A549 (cell line): ENCODE data around the gene MMP27. TPM values are rescaled to one million over a fixed set of nuclear protein-coding genes. Genes with fewer than 3 reads are reported as not detected.

Source experiments
- ATAC-seq, 2 experiments: fragments of 200-7000 bp in 1 of 2; fragments of >200 bp in 1 of 2; cut with Nextera tagmentation in 1 of 2; cut with Tn5 transposase in 1 of 2; 3 replicates each; pipeline versions ENCODE4 v1.8.0 to v1.9.1; 2018 to 2020; ENCODE audit warnings: mild to moderate bottlenecking in 1 of 2, moderate library complexity in 1 of 2
- CTCF ChIA-PET: fragments of 300-600 bp; sonication (Branson Sonifier 250); formaldehyde crosslinking; extraction: SDS; loops from one replicate; lab custom pipeline; 2021; ENCODE audit warnings: antibody characterized with exemption, inconsistent platforms; lab: Yijun Ruan, JAX
- POLR2A ChIA-PET: fragments of 350-600 bp; formaldehyde crosslinking; extraction: SDS; loops from one replicate; lab custom pipeline; 2021; ENCODE audit warnings: antibody characterized with exemption, inconsistent platforms; lab: Yijun Ruan, JAX
- DNase-seq, 2 experiments: peaks; one replicate each; pipeline versions ENCODE4 v3.0.0 to v3.0.0-alpha.2; 2011 to 2016; ENCODE audit warnings: low read depth in 1 of 2, low spot score in 1 of 2
- FAIRE-seq: peaks from 2 replicates; lab custom pipeline; 2011; peaks lifted over from hg19 to GRCh38; lab: Jason Lieb, UNC
- H3K27ac ChIP-seq, 2 experiments: fragments of >200 bp; sonication (Bioruptor Twin); formaldehyde crosslinking; 3 replicates each; pipeline ENCODE4 v1.5.1; 2016 to 2017
- H3K4me1 ChIP-seq: fragments of >200 bp; sonication (Bioruptor Twin); formaldehyde crosslinking; 3 replicates; pipeline ENCODE4 v1.6.1; 2016
- H3K4me2 ChIP-seq: fragments of >200 bp; sonication (Bioruptor Twin); formaldehyde crosslinking; 3 replicates; pipeline ENCODE4 v1.6.1; 2016
- H3K4me3 ChIP-seq: fragments of >200 bp; sonication (Bioruptor Twin); formaldehyde crosslinking; 3 replicates; pipeline ENCODE4 v1.5.1; 2016
- H3K9me3 ChIP-seq: fragments of >200 bp; sonication (Bioruptor Twin); formaldehyde crosslinking; 3 replicates; pipeline ENCODE4 v1.6.1; 2016
- EP300 ChIP-seq, 2 experiments: fragments of >200 bp; sonication (Bioruptor Twin); formaldehyde crosslinking; IDR thresholded peaks; 2 replicates in 1 of 2; 3 replicates in 1 of 2; pipeline ENCODE4 v1.6.1; 2016 to 2017
- FOSL2 ChIP-seq, 2 experiments: fragments of 450-650 bp in 1 of 2; fragments of >200 bp in 1 of 2; sonication (Bioruptor Twin) in 1 of 2; formaldehyde crosslinking; IDR thresholded peaks; 2 replicates each; pipeline versions ENCODE4 v1.5.0 to v1.6.1; 2016 to 2020; ENCODE audit warnings: mild to moderate bottlenecking in 1 of 2, moderate library complexity in 1 of 2
- GATA3 ChIP-seq: IDR thresholded peaks from 2 replicates; pipeline ENCODE4 v1.6.1; 2012; ENCODE audit warnings: borderline replicate concordance
- HDAC2 ChIP-seq: fragments of 200-600 bp; sonication (generic); IDR thresholded peaks from 2 replicates; pipeline ENCODE4 v1.6.1; 2016
- JUN ChIP-seq, 2 experiments: fragments of >200 bp; sonication (Bioruptor Twin); formaldehyde crosslinking; IDR thresholded peaks; 2 replicates in 1 of 2; 3 replicates in 1 of 2; pipeline ENCODE4 v1.6.1; 2016 to 2017
- MYC ChIP-seq: IDR thresholded peaks from 2 replicates; pipeline ENCODE4 v1.6.1; 2012; ENCODE audit warnings: mild to moderate bottlenecking, inconsistent platforms, low read length, improper control_type of control experiment, borderline replicate concordance
- NFE2L2 ChIP-seq: fragments of 150-350 bp; conservative IDR thresholded peaks from 2 replicates; pipeline ENCODE4 v1.6.1; 2014; ENCODE audit warnings: low read length
- PHF8 ChIP-seq: fragments of 200-600 bp; sonication (generic); IDR thresholded peaks from 2 replicates; pipeline ENCODE4 v1.6.1; 2016; ENCODE audit warnings: low read depth, mild to moderate bottlenecking, antibody characterized with exemption, moderate library complexity, borderline replicate concordance
- POLR2A ChIP-seq: IDR thresholded peaks from 2 replicates; pipeline ENCODE4 v1.6.1; 2012; ENCODE audit warnings: mild to moderate bottlenecking, low read length
- POLR2AphosphoS2 ChIP-seq: conservative IDR thresholded peaks from 2 replicates; pipeline ENCODE4 v1.6.1; 2012; ENCODE audit warnings: low read length, improper control_type of control experiment, inconsistent platforms
- RFX5 ChIP-seq: fragments of 450-650 bp; IDR thresholded peaks from 2 replicates; pipeline ENCODE4 v1.7.1; 2014; ENCODE audit warnings: antibody characterized with exemption, mild to moderate bottlenecking, moderate library complexity
- TFCP2L1 ChIP-seq: fragments of 250-450 bp; sonication (Bioruptor Pico); IDR thresholded peaks from 2 replicates; pipeline ENCODE4 v1.5.0; 2021; ENCODE audit warnings: mild to moderate bottlenecking
- ZC3H11A ChIP-seq: fragments of 450-650 bp; IDR thresholded peaks from 2 replicates; pipeline ENCODE4 v1.6.1; 2014; ENCODE audit warnings: antibody characterized with exemption, mild to moderate bottlenecking
- ZNF302 ChIP-seq: fragments of 250-450 bp; sonication (Bioruptor Pico); IDR thresholded peaks from 2 replicates; pipeline ENCODE4 v1.9.0; 2021; ENCODE audit warnings: inconsistent platforms, mild to moderate bottlenecking, moderate library complexity
- WGBS: methylation state at CpG from one replicate; pipeline ENCODE4 v1.1.6; 2017; ENCODE audit errors: missing lambda C conversion rate; 5-methylcytosine and 5-hydroxymethylcytosine counted together
- polyA plus RNA-seq, 4 experiments: library from polyadenylated mRNA; depleted of rRNA in 3 of 4; stranded (reverse); fragments of >200 nt; fragmentation: RNase III in 1 of 4; extraction: RNeasy Plus Mini Kit Qiagen cat#74134 plus additional on column Dnase treatment in 1 of 4; gene quantifications; 2 replicates in 3 of 4; 3 replicates in 1 of 4; pipeline ENCODE4 v1.2.3, GENCODE V29; 2011 to 2017
- TF ChIP-seq, protein P1 (sequence below): fragments of >200 bp; sonication (Bioruptor Twin); formaldehyde crosslinking; IDR thresholded peaks from 3 replicates; pipeline ENCODE4 v1.5.1; 2016
- TF ChIP-seq, protein P2 (sequence below): IDR thresholded peaks from 2 replicates; pipeline ENCODE4 v1.6.1; 2012
- TF ChIP-seq, protein P3 (sequence below): fragments of 150-350 bp; IDR thresholded peaks from 2 replicates; pipeline ENCODE4 v1.6.1; 2014; ENCODE audit warnings: low read depth, mild to moderate bottlenecking, low read length
- TF ChIP-seq, protein P4 (sequence below): fragments of >200 bp; sonication (Bioruptor Twin); formaldehyde crosslinking; IDR thresholded peaks from 3 replicates; pipeline ENCODE4 v1.6.1; 2016
- TF ChIP-seq, protein P5 (sequence below): fragments of 200-600 bp; sonication (generic); IDR thresholded peaks from 2 replicates; pipeline ENCODE4 v1.6.1; 2016; ENCODE audit warnings: antibody characterized with exemption, mild to moderate bottlenecking, moderate library complexity

Gene MMP27
- polyA plus RNA-seq, 2 of the 4 experiments (the other 2 are of a cell fraction): not detected

DNA sequence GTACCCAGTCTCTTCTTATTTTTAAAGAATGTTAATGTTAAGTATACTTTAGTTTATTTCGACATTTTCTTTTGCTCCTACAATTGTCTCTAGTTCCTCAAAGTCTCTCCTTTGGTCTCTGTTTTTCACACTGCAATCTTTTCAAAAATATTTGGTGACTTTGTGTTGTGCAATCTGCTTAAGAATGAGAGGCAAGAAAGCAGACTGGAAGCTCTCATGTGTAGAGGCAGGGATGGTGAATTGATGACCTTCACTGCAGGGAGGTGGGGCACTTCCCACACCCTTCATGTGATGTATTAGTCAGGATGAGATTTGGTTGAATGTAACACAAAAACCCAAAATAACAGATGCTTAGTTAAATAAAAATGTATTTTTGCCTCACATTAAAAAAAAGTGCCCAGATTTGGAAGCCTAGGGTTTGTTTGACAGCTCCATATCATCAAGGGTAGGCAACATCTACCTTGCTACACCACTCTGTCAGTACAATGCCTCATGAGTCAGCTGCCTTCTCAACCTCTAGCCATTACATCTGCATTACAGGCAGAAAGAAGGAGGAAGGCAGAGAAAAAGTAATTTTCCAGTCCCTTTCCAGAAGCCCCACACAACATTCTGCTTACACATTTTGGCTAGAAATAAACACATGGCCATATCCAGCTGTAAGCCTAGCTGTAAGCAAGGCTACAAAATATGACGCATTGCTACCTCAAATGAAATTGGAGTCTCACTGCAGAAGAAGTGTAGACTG lies 3.8 kb upstream of the MMP27 start:
- Histone ChIP-seq H3K9me3 (no peaks in the 10 kb centered on the region), H3K4me1 (no peaks in the 10 kb centered on the region), H3K27ac (no peak overlapping the region), H3K4me2 (no peak overlapping the region), H3K4me3 (no peak overlapping the region)
- FAIRE-seq (no peak), DNase-seq (no peak), ATAC-seq (no peak)
- TF ChIP-seq, protein P1, sequence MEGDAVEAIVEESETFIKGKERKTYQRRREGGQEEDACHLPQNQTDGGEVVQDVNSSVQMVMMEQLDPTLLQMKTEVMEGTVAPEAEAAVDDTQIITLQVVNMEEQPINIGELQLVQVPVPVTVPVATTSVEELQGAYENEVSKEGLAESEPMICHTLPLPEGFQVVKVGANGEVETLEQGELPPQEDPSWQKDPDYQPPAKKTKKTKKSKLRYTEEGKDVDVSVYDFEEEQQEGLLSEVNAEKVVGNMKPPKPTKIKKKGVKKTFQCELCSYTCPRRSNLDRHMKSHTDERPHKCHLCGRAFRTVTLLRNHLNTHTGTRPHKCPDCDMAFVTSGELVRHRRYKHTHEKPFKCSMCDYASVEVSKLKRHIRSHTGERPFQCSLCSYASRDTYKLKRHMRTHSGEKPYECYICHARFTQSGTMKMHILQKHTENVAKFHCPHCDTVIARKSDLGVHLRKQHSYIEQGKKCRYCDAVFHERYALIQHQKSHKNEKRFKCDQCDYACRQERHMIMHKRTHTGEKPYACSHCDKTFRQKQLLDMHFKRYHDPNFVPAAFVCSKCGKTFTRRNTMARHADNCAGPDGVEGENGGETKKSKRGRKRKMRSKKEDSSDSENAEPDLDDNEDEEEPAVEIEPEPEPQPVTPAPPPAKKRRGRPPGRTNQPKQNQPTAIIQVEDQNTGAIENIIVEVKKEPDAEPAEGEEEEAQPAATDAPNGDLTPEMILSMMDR: no peak
- TF ChIP-seq MYC (no peak), FOSL2 (IDR thresholded peaks at IDR 0.05) (no peak), FOSL2 (CRISPR knock-in tag; IDR thresholded peaks at IDR 0.05) (no peak), GATA3 (no peak), POLR2AphosphoS2 (no peak), NFE2L2 (no peak), RFX5 (no peak), JUN (IDR thresholded peaks at IDR 0.05) (no peak), TFCP2L1 (CRISPR knock-in tag) (no peak), ZNF302 (CRISPR knock-in tag) (no peak), ZC3H11A (no peak), POLR2A (no peak), HDAC2 (no peak), PHF8 (no peak), EP300 (IDR thresholded peaks at IDR 0.05) (no peak)
- TF ChIP-seq, protein P2, sequence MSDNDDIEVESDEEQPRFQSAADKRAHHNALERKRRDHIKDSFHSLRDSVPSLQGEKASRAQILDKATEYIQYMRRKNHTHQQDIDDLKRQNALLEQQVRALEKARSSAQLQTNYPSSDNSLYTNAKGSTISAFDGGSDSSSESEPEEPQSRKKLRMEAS: no peak
- TF ChIP-seq, protein P3, sequence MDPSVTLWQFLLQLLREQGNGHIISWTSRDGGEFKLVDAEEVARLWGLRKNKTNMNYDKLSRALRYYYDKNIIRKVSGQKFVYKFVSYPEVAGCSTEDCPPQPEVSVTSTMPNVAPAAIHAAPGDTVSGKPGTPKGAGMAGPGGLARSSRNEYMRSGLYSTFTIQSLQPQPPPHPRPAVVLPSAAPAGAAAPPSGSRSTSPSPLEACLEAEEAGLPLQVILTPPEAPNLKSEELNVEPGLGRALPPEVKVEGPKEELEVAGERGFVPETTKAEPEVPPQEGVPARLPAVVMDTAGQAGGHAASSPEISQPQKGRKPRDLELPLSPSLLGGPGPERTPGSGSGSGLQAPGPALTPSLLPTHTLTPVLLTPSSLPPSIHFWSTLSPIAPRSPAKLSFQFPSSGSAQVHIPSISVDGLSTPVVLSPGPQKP: no peak
- TF ChIP-seq, protein P4, sequence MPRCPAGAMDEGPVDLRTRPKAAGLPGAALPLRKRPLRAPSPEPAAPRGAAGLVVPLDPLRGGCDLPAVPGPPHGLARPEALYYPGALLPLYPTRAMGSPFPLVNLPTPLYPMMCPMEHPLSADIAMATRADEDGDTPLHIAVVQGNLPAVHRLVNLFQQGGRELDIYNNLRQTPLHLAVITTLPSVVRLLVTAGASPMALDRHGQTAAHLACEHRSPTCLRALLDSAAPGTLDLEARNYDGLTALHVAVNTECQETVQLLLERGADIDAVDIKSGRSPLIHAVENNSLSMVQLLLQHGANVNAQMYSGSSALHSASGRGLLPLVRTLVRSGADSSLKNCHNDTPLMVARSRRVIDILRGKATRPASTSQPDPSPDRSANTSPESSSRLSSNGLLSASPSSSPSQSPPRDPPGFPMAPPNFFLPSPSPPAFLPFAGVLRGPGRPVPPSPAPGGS: no peak
- TF ChIP-seq, protein P5, sequence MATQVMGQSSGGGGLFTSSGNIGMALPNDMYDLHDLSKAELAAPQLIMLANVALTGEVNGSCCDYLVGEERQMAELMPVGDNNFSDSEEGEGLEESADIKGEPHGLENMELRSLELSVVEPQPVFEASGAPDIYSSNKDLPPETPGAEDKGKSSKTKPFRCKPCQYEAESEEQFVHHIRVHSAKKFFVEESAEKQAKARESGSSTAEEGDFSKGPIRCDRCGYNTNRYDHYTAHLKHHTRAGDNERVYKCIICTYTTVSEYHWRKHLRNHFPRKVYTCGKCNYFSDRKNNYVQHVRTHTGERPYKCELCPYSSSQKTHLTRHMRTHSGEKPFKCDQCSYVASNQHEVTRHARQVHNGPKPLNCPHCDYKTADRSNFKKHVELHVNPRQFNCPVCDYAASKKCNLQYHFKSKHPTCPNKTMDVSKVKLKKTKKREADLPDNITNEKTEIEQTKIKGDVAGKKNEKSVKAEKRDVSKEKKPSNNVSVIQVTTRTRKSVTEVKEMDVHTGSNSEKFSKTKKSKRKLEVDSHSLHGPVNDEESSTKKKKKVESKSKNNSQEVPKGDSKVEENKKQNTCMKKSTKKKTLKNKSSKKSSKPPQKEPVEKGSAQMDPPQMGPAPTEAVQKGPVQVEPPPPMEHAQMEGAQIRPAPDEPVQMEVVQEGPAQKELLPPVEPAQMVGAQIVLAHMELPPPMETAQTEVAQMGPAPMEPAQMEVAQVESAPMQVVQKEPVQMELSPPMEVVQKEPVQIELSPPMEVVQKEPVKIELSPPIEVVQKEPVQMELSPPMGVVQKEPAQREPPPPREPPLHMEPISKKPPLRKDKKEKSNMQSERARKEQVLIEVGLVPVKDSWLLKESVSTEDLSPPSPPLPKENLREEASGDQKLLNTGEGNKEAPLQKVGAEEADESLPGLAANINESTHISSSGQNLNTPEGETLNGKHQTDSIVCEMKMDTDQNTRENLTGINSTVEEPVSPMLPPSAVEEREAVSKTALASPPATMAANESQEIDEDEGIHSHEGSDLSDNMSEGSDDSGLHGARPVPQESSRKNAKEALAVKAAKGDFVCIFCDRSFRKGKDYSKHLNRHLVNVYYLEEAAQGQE: no peak
- POLR2A ChIA-PET: no interaction called here
- CTCF ChIA-PET: interaction anchor here (1.3 to 2.1 kb wide), 2 partner anchors 24 to 43 kb away, joined by 4 to 6 read pairs; no protein-coding TSS in a partner anchor
- WGBS: 47% methylated on average over 2 of the region's 2 CpGs
